22Rv1 (cell line): ENCODE measurements around the gene DHX34.

Experiments used
- CTCF ChIP-seq: fragments of 450-650 bp; IDR thresholded peaks from 2 replicates; pipeline ENCODE4 v1.5.1; 2017; ENCODE audit warnings: mild to moderate bottlenecking
- ZFX ChIP-seq: fragments of 450-650 bp; IDR thresholded peaks from 2 replicates; pipeline ENCODE4 v1.6.1; 2017; ENCODE audit warnings: antibody characterized with exemption, borderline replicate concordance

- TF ChIP-seq CTCF = no peak
- no peak for TF ChIP-seq ZFX
These were observed 26.0 kb downstream of the DHX34 start for GRCh38 chr19:47374876-47375693.
